ENCODE measurements around the gene SETD6. TPM values are rescaled to one million over a fixed set of nuclear protein-coding genes. Genes with fewer than 3 reads are reported as not detected.

Gene SETD6, protein sequence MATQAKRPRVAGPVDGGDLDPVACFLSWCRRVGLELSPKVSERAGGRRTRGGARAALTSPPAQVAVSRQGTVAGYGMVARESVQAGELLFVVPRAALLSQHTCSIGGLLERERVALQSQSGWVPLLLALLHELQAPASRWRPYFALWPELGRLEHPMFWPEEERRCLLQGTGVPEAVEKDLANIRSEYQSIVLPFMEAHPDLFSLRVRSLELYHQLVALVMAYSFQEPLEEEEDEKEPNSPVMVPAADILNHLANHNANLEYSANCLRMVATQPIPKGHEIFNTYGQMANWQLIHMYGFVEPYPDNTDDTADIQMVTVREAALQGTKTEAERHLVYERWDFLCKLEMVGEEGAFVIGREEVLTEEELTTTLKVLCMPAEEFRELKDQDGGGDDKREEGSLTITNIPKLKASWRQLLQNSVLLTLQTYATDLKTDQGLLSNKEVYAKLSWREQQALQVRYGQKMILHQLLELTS
- total RNA-seq (2016; rRNA removed; fragmentation: Illumina TruSeq; extraction: Trizol) (17.4 and 25.7 TPM in 2 replicates), polyA plus RNA-seq (2011; rRNA removed) (24.0 and 25.9 TPM in 2 replicates), polyA minus RNA-seq (2011; rRNA and poly(A)+ RNA removed; ENCODE audit: low replicate concordance) (26.6 and 40.3 TPM in 2 replicates), Bru-seq, nascent RNA (percentile 88 among the genes with signal in this experiment), BruChase-seq, experiment 1, labeled RNA remaining after a 6-hour chase (percentile 87 among the genes with signal in this experiment), BruChase-seq, experiment 2, labeled RNA remaining after a 2-hour chase (percentile 91 among the genes with signal in this experiment)
- total RNA-seq (2016; cell fraction: cytosol; rRNA removed; fragmentation: Illumina TruSeq; extraction: Trizol; ENCODE audit: low read depth), result 4.8 and 5.1 TPM in 2 replicates
- total RNA-seq (2016; cell fraction: insoluble cytoplasmic fraction; rRNA removed; fragmentation: Illumina TruSeq; extraction: Trizol), result 17.1 and 29.4 TPM in 2 replicates
- 9.7 and 10.0 TPM in 2 replicates for total RNA-seq (2016; cell fraction: membrane; rRNA removed; fragmentation: Illumina TruSeq; extraction: Trizol)
- total RNA-seq (2016; cell fraction: nucleus; rRNA removed; fragmentation: Illumina TruSeq; extraction: Trizol), result 32.2 and 34.9 TPM in 2 replicates
- 13.1 and 16.9 TPM in 2 replicates for polyA plus RNA-seq (2011; cell fraction: cytosol; rRNA removed)
- polyA plus RNA-seq (2011; cell fraction: nucleus; rRNA removed), result 109 and 110 TPM in 2 replicates
- 25.0 and 25.7 TPM in 2 replicates for polyA plus RNA-seq (2012)
- polyA plus RNA-seq (2016; cell fraction: cytosol; fragmentation: Illumina TruSeq; extraction: Trizol; ENCODE audit: low read depth), result 2.7 and 3.2 TPM in 2 replicates
- polyA plus RNA-seq (2016; cell fraction: insoluble cytoplasmic fraction; fragmentation: Illumina TruSeq; extraction: Trizol; ENCODE audit: low read depth), result 13.8 and 15.8 TPM in 2 replicates
- polyA plus RNA-seq (2016; cell fraction: membrane; fragmentation: Illumina TruSeq; extraction: Trizol; ENCODE audit: low read depth), result 4.6 and 4.9 TPM in 2 replicates
- polyA plus RNA-seq (2016; cell fraction: nucleus; fragmentation: Illumina TruSeq; extraction: Trizol; ENCODE audit: insufficient read depth, low read depth), result 74.9 and 78.9 TPM in 2 replicates
- polyA minus RNA-seq (2011; cell fraction: cytosol; rRNA and poly(A)+ RNA removed), result 11.5 and 12.7 TPM in 2 replicates
- polyA minus RNA-seq (2011; cell fraction: nucleus; rRNA and poly(A)+ RNA removed), result 48.7 and 56.2 TPM in 2 replicates
- long read RNA-seq, experiment 1, transcript SETD6-201 (8 exons, 1,553 nt), result major isoform, 8 of 27 reads
- long read RNA-seq, experiment 1, transcript SETD6-202 (9 exons, 2,042 nt), result major isoform, 8 of 27 reads
- long read RNA-seq, experiment 1, partial matches to known transcripts, result 8 of 27 reads
- long read RNA-seq, experiment 1, other reads (novel, unspliced or antisense), result 1 of 27 reads
- long read RNA-seq, experiment 2, transcript SETD6-202 (9 exons, 2,042 nt), result major isoform, 9 of 52 reads
- long read RNA-seq, experiment 2, transcript SETD6-201 (8 exons, 1,553 nt), result minor isoform, 6 of 52 reads
- long read RNA-seq, experiment 2, partial matches to known transcripts, result 15 of 52 reads
- long read RNA-seq, experiment 2, other reads (novel, unspliced or antisense), result 20 of 52 reads

- peaks cover 13 to 35% of the 10 kb centered on the region in 2 experiments for H3K36me3 ChIP-seq (replicated peaks in 1 of 2; ENCODE audit: control insufficient read depth in 1 of 2, insufficient read depth in 2 of 2, low read length in 2 of 2)
- H2AFZ ChIP-seq (ENCODE audit: low read length), result peak within 1 kb of the TSS; percentile 80
- in situ Hi-C loops (cut with HindIII; ENCODE audit: extremely low pct_ligation_motif_present, low pct_unique_long_range_greater_than_20kb) (loop anchor here (10.0 kb wide), 1 partner anchor 120 kb away; no protein-coding TSS in a partner anchor), intact Hi-C loops (cut with micrococcal nuclease; ENCODE audit: unreplicated experiment) (loop anchor here (10.0 kb wide), 1 partner anchor 50 kb away; no protein-coding TSS in a partner anchor)
- peak within 1 kb of the TSS; percentile 76 for H3K9ac ChIP-seq (ENCODE audit: insufficient read depth, low read depth, low read length)
- H4K20me1 ChIP-seq (ENCODE audit: insufficient read depth, low read length), result peaks cover 12% of the 10 kb centered on the region
- FAIRE-seq (peak; percentile 76), DNase-seq (ENCODE audit: low spot score) (peak; percentile 83), ATAC-seq (peak; percentile 86)
- peak within 1 kb of the TSS; percentile 76 for H3K27ac ChIP-seq (ENCODE audit: extremely low read length, insufficient read depth, low read length)
- BruUV-seq (replicated peaks), result no TSS peak
- peak within 1 kb of the TSS; percentile 58 to 91 (median 80) for H3K4me3 ChIP-seq (replicated peaks in 1 of 3; ENCODE audit: insufficient read depth in 1 of 3, low read depth in 2 of 3, low read length in 3 of 3)
- POLR2A ChIA-PET, result interaction anchor here (0.7 to 1.8 kb wide), 5 partner anchors 10 to 169 kb away, joined by 3 to 4 read pairs (median 3); partner anchors contain the start of gene SLC38A7
- H3K79me2 ChIP-seq (ENCODE audit: insufficient read depth, low read length), result peaks cover 5% of the 10 kb centered on the region
- H3K4me1 ChIP-seq (ENCODE audit: insufficient read depth, low read length), result peaks cover 32% of the 10 kb centered on the region
- no peaks in the 10 kb centered on the region for H3K9me3 ChIP-seq (ENCODE audit: low read length)
- CTCF ChIA-PET (ENCODE audit: low intra/inter-chr PET ratio, low total read pairs), result no interaction called here
- peak within 1 kb of the TSS; percentile 86 for H3K4me2 ChIP-seq (ENCODE audit: low read depth, low read length)
- no peaks in the 10 kb centered on the region for H3K27me3 ChIP-seq (ENCODE audit: control insufficient read depth in 1 of 2, insufficient read depth in 2 of 2, low read length in 2 of 2)
- 1% methylated on average over 16 of the region's 80 CpGs for WGBS (ENCODE audit: low lambda C conversion rate)
- TF ChIP-seq, protein P1, sequence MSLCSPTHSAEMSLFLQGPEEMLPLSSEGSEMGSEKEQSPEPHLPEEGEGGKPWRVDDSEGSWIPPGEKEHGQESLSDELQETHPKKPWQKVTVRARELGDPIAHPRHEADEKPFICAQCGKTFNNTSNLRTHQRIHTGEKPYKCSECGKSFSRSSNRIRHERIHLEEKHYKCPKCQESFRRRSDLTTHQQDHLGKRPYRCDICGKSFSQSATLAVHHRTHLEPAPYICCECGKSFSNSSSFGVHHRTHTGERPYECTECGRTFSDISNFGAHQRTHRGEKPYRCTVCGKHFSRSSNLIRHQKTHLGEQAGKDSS (CRISPR knock-in tag; IDR thresholded peaks at IDR 0.05; ENCODE audit: borderline replicate concordance, low read depth), result peak; percentile 42; the same call in 1 of the 2 replicates
- TF ChIP-seq RAD51 (IDR thresholded peaks at IDR 0.05; ENCODE audit: borderline replicate concordance), result peak; percentile 60
- TF ChIP-seq, protein P2, sequence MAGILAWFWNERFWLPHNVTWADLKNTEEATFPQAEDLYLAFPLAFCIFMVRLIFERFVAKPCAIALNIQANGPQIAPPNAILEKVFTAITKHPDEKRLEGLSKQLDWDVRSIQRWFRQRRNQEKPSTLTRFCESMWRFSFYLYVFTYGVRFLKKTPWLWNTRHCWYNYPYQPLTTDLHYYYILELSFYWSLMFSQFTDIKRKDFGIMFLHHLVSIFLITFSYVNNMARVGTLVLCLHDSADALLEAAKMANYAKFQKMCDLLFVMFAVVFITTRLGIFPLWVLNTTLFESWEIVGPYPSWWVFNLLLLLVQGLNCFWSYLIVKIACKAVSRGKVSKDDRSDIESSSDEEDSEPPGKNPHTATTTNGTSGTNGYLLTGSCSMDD (CRISPR knock-in tag; IDR thresholded peaks at IDR 0.05), result peak; percentile 40; the same call in 1 of the 2 replicates
- TF ChIP-seq, protein P3, sequence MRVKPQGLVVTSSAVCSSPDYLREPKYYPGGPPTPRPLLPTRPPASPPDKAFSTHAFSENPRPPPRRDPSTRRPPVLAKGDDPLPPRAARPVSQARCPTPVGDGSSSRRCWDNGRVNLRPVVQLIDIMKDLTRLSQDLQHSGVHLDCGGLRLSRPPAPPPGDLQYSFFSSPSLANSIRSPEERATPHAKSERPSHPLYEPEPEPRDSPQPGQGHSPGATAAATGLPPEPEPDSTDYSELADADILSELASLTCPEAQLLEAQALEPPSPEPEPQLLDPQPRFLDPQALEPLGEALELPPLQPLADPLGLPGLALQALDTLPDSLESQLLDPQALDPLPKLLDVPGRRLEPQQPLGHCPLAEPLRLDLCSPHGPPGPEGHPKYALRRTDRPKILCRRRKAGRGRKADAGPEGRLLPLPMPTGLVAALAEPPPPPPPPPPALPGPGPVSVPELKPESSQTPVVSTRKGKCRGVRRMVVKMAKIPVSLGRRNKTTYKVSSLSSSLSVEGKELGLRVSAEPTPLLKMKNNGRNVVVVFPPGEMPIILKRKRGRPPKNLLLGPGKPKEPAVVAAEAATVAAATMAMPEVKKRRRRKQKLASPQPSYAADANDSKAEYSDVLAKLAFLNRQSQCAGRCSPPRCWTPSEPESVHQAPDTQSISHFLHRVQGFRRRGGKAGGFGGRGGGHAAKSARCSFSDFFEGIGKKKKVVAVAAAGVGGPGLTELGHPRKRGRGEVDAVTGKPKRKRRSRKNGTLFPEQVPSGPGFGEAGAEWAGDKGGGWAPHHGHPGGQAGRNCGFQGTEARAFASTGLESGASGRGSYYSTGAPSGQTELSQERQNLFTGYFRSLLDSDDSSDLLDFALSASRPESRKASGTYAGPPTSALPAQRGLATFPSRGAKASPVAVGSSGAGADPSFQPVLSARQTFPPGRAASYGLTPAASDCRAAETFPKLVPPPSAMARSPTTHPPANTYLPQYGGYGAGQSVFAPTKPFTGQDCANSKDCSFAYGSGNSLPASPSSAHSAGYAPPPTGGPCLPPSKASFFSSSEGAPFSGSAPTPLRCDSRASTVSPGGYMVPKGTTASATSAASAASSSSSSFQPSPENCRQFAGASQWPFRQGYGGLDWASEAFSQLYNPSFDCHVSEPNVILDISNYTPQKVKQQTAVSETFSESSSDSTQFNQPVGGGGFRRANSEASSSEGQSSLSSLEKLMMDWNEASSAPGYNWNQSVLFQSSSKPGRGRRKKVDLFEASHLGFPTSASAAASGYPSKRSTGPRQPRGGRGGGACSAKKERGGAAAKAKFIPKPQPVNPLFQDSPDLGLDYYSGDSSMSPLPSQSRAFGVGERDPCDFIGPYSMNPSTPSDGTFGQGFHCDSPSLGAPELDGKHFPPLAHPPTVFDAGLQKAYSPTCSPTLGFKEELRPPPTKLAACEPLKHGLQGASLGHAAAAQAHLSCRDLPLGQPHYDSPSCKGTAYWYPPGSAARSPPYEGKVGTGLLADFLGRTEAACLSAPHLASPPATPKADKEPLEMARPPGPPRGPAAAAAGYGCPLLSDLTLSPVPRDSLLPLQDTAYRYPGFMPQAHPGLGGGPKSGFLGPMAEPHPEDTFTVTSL (CRISPR knock-in tag; IDR thresholded peaks at IDR 0.05; ENCODE audit: borderline replicate concordance), result peak; percentile 32; the same call in 1 of the 2 replicates
- peak; percentile 96 for TF ChIP-seq ZNF343 (CRISPR knock-in tag; IDR thresholded peaks at IDR 0.05)
- peak; percentile 52 for TF ChIP-seq TEAD3 (CRISPR knock-in tag; optimal IDR thresholded peaks at IDR 0.05; ENCODE audit: borderline replicate concordance)
These were observed at the start of gene SETD6 for GRCh38 chr16:58515125-58515870. TSS of gene SETD6 (plus strand) at chr16:58515517. CDS start at chr16:58515538, 21 bp downstream.

Measured in HepG2 (cell line).